CD4-positive, alpha-beta memory T cell (primary cell): ENCODE measurements around the gene DNAJC5. TPM values are rescaled to one million over a fixed set of nuclear protein-coding genes. Genes with fewer than 3 reads are reported as not detected.
A peak's percentile ranks its signal among the peaks of the same experiment; 100 is the strongest.

ENCODE experiments used
- CTCF ChIA-PET: fragments of 350-600 bp; sonication (Branson Sonifier 250); formaldehyde crosslinking; loops from one replicate; lab custom pipeline; 2021; ENCODE audit warnings: inconsistent platforms; ENCODE audit not compliant: partially characterized antibody; lab: Charles Lee
- POLR2A ChIA-PET: fragments of 350-600 bp; sonication (Branson Sonifier 250); formaldehyde crosslinking; loops from one replicate; lab custom pipeline; 2021; ENCODE audit not compliant: partially characterized antibody; lab: Charles Lee
- DNase-seq, 5 donors: peaks; one replicate each; pipeline versions ENCODE4 v3.0.0 to v3.0.0-alpha.2; 2020 to 2022; ENCODE audit warnings: mixed read lengths in 1 of 5
- H3K27ac ChIP-seq: one replicate; pipeline ENCODE4 v1.7.0; 2013; ENCODE audit warnings: low read depth, low read length
- H3K27me3 ChIP-seq: 2 replicates; pipeline ENCODE4 v1.7.0; 2013; ENCODE audit warnings: mild to moderate bottlenecking, low read length, moderate library complexity; ENCODE audit not compliant: insufficient read depth
- H3K36me3 ChIP-seq: 2 replicates; pipeline ENCODE4 v1.7.0; 2013; ENCODE audit warnings: mild to moderate bottlenecking, low read length, moderate library complexity; ENCODE audit not compliant: insufficient read depth
- H3K4me1 ChIP-seq: 2 replicates; pipeline ENCODE4 v1.7.0; 2013; ENCODE audit warnings: mild to moderate bottlenecking, low read length, moderate library complexity; ENCODE audit not compliant: insufficient read depth
- H3K4me3 ChIP-seq, 2 donors: one replicate each; pipeline ENCODE4 v1.7.0; 2013; ENCODE audit warnings: low read length in 2 of 2, mild to moderate bottlenecking in 1 of 2
- H3K9me3 ChIP-seq, 2 donors: one replicate each; pipeline ENCODE4 v1.7.0; 2013; ENCODE audit warnings: low read length in 2 of 2, control low read depth in 1 of 2; ENCODE audit not compliant: control insufficient read depth in 1 of 2
- H3K27ac Mint-ChIP-seq, 7 donors: one replicate each; pipeline ENCODE4 v1.8.0; 2020 to 2021; ENCODE audit warnings: mixed read lengths in 7 of 7, mild to moderate bottlenecking in 6 of 7, inconsistent platforms in 3 of 7, moderate library complexity in 3 of 7
- H3K27me3 Mint-ChIP-seq, 2 donors: one replicate each; pipeline ENCODE4 v1.8.0; 2020 to 2021; ENCODE audit warnings: mixed read lengths in 2 of 2
- H3K36me3 Mint-ChIP-seq, 2 donors: one replicate each; pipeline ENCODE4 v1.8.0; 2020 to 2021; ENCODE audit warnings: mixed read lengths in 2 of 2, inconsistent platforms in 1 of 2, mild to moderate bottlenecking in 1 of 2
- H3K4me1 Mint-ChIP-seq, 4 donors: one replicate each; pipeline ENCODE4 v1.8.0; 2020 to 2021; ENCODE audit warnings: mixed read lengths in 4 of 4, mild to moderate bottlenecking in 1 of 4
- H3K4me3 Mint-ChIP-seq, 8 donors: one replicate each; pipeline ENCODE4 v1.8.0; 2020 to 2021; ENCODE audit warnings: mixed read lengths in 8 of 8, mild to moderate bottlenecking in 7 of 8, moderate library complexity in 6 of 8, inconsistent platforms in 3 of 8
- H3K9me3 Mint-ChIP-seq, 8 donors: one replicate each; pipeline ENCODE4 v1.8.0; 2020 to 2021; ENCODE audit warnings: mixed read lengths in 8 of 8, mild to moderate bottlenecking in 5 of 8, inconsistent platforms in 3 of 8, moderate library complexity in 1 of 8
- intact Hi-C: fragments of 100-400 bp; cut with micrococcal nuclease; formaldehyde crosslinking; loops from one replicate; pipeline ENCODE4 v1.15.1; 2023
- polyA plus RNA-seq, 2 donors: library from polyadenylated mRNA; unstranded; fragments of 300-500 nt; fragmentation: Illumina TruSeq; gene quantifications; one replicate each; pipeline ENCODE4 v1.2.3, GENCODE V29; 2021
- total RNA-seq, 2 experiments: library from RNA; stranded (reverse); gene quantifications; one replicate each; pipeline ENCODE4 v1.2.3, GENCODE V29; 2021

DNAJC5 gene
- total RNA-seq (10 to 100 TPM; 53.3 to 54.4 TPM), polyA plus RNA-seq (1 to 10 TPM; 4.9 to 9.2 TPM)

GRCh38 chr20:63894358-63895201 lies at the start of gene DNAJC5:
Gene DNAJC5 (plus strand): TSS chr20:63895126. CDS start chr20:63928346, 33,220 bp downstream.
- H3K4me3 Mint-ChIP-seq = peak within 1 kb of the TSS; percentile 92 to 99 (median 94)
- H3K4me1 ChIP-seq = peaks cover 45% of the 10 kb centered on the region

GRCh38 chr20:63846128-63846771 lies 48.7 kb upstream of the DNAJC5 start:
- H3K36me3 Mint-ChIP-seq = no peaks in the 10 kb centered on the region
- peaks cover 8 to 26% (median 17%) of the 10 kb centered on the region in 4 donors for H3K4me1 Mint-ChIP-seq

More at GRCh38 chr20:63894358-63895201, at the start of gene DNAJC5:
- Mint-ChIP-seq H3K36me3 (peaks cover 12 to 38% of the 10 kb centered on the region in 2 donors), H3K27me3 (no peaks in the 10 kb centered on the region), H3K27ac (peak within 1 kb of the TSS; percentile 93 to 99 (median 97)), H3K9me3 (peaks cover 0 to 2% (median 0%) of the 10 kb centered on the region in 8 donors), H3K4me1 (peaks cover 28 to 48% (median 40%) of the 10 kb centered on the region in 4 donors)
- Histone ChIP-seq H3K27ac (peak within 1 kb of the TSS; percentile 66), H3K27me3 (no peaks in the 10 kb centered on the region), H3K9me3 (no peaks in the 10 kb centered on the region), H3K4me3 (peak within 1 kb of the TSS; percentile 68 to 81), H3K36me3 (peaks cover 8% of the 10 kb centered on the region)
- peak; percentile 95 to 98 (median 98) for DNase-seq
- ChIA-PET CTCF (interaction anchor here (0.7 kb wide), 1 partner anchor 36 kb away, joined by 4 read pairs; no protein-coding TSS in a partner anchor), POLR2A (interaction anchor here (0.7 to 3.7 kb wide), 6 partner anchors 19 to 357 kb away, joined by 3 to 31 read pairs (median 4); partner anchors contain the start of genes PRPF6, PTK6, TPD52L2 and UCKL1)
- intact Hi-C loops = loop anchor here (1.0 to 5.0 kb wide), 3 partner anchors 29 to 143 kb away; partner anchors contain the start of genes C20orf204, TPD52L2 and UCKL1

GRCh38 chr20:63846888-63847236 lies 48.1 kb upstream of the DNAJC5 start:
- H3K9me3 ChIP-seq = no peaks in the 10 kb centered on the region
- H3K36me3 ChIP-seq = no peaks in the 10 kb centered on the region
- no peaks in the 10 kb centered on the region for H3K36me3 Mint-ChIP-seq
- H3K4me1 ChIP-seq = peaks cover 33% of the 10 kb centered on the region
- H3K27ac Mint-ChIP-seq = no peak overlapping the region
- no peak overlapping the region for H3K4me3 Mint-ChIP-seq
- intact Hi-C loops = no loop called here
- peaks cover 31% of the 10 kb centered on the region for H3K27me3 ChIP-seq
- CTCF ChIA-PET = no interaction called here
- no peaks in the 10 kb centered on the region for H3K9me3 Mint-ChIP-seq
- peaks cover 8 to 25% (median 17%) of the 10 kb centered on the region in 4 donors for H3K4me1 Mint-ChIP-seq
- H3K27ac ChIP-seq = no peak overlapping the region
- H3K27me3 Mint-ChIP-seq = peaks cover 26% of the 10 kb centered on the region in 2 donors
- no peak overlapping the region for H3K4me3 ChIP-seq
- POLR2A ChIA-PET = no interaction called here
- DNase-seq = no peak

More at GRCh38 chr20:63846128-63846771, 48.7 kb upstream of the DNAJC5 start:
- Mint-ChIP-seq H3K27me3 (peaks cover 24 to 25% of the 10 kb centered on the region in 2 donors), H3K9me3 (no peaks in the 10 kb centered on the region), H3K4me3 (peak overlapping the region in 1 of 8 donors; percentile 15), H3K27ac (no peak overlapping the region)
- Histone ChIP-seq H3K4me1 (peaks cover 33% of the 10 kb centered on the region), H3K36me3 (no peaks in the 10 kb centered on the region), H3K27me3 (peaks cover 31% of the 10 kb centered on the region), H3K4me3 (no peak overlapping the region), H3K27ac (no peak overlapping the region), H3K9me3 (no peaks in the 10 kb centered on the region)
- intact Hi-C loops = no loop called here
- POLR2A ChIA-PET = no interaction called here
- DNase-seq = no peak
- CTCF ChIA-PET = no interaction called here

- no peak overlapping the region for H3K27ac ChIP-seq
- Mint-ChIP-seq H3K4me1 (peaks cover 8 to 20% (median 14%) of the 10 kb centered on the region in 4 donors), H3K27ac (no peak overlapping the region), H3K36me3 (no peaks in the 10 kb centered on the region), H3K9me3 (no peaks in the 10 kb centered on the region), H3K27me3 (peaks cover 25 to 26% of the 10 kb centered on the region in 2 donors), H3K4me3 (no peak overlapping the region)
- ChIA-PET POLR2A (interaction anchor here (1.3 kb wide), 1 partner anchor 18 kb away, joined by 3 read pairs; the partner anchor contains the start of gene TPD52L2), CTCF (no interaction called here)
- peaks cover 33% of the 10 kb centered on the region for H3K4me1 ChIP-seq
- H3K4me3 ChIP-seq = no peak overlapping the region
- H3K36me3 ChIP-seq = no peaks in the 10 kb centered on the region
- DNase-seq = no peak
- no peaks in the 10 kb centered on the region for H3K9me3 ChIP-seq
- H3K27me3 ChIP-seq = peaks cover 31% of the 10 kb centered on the region
- intact Hi-C loops = no loop called here
These were observed 47.5 kb upstream of the DNAJC5 start for GRCh38 chr20:63847237-63848002.

- no peaks in the 10 kb centered on the region for H3K9me3 ChIP-seq
- peaks cover 23% of the 10 kb centered on the region in 2 donors for H3K27me3 Mint-ChIP-seq
- ChIA-PET CTCF (no interaction called here), POLR2A (interaction anchor here (1.3 kb wide), 1 partner anchor 17 kb away, joined by 3 read pairs; the partner anchor contains the start of gene TPD52L2)
- intact Hi-C loops = no loop called here
- no peak for DNase-seq
- no peaks in the 10 kb centered on the region for H3K9me3 Mint-ChIP-seq
- no peak overlapping the region for H3K4me3 Mint-ChIP-seq
- no peak overlapping the region for H3K4me3 ChIP-seq
- no peaks in the 10 kb centered on the region for H3K36me3 Mint-ChIP-seq
- H3K27ac ChIP-seq = no peak overlapping the region
- no peak overlapping the region for H3K27ac Mint-ChIP-seq
- H3K4me1 ChIP-seq = peaks cover 33% of the 10 kb centered on the region
- peaks cover 27% of the 10 kb centered on the region for H3K27me3 ChIP-seq
- H3K36me3 ChIP-seq = no peaks in the 10 kb centered on the region
- peaks cover 8 to 20% (median 13%) of the 10 kb centered on the region in 4 donors for H3K4me1 Mint-ChIP-seq
These were observed 46.7 kb upstream of the DNAJC5 start for GRCh38 chr20:63848003-63848911.
